Measurements from ENCODE around the gene SLF1. TPM values are rescaled to one million over a fixed set of nuclear protein-coding genes. Genes with fewer than 3 reads are reported as not detected.

SLF1 gene
- polyA plus RNA-seq, 1 of the 3 experiments (the other 2 are of a cell fraction) = 5.5 TPM

DNA sequence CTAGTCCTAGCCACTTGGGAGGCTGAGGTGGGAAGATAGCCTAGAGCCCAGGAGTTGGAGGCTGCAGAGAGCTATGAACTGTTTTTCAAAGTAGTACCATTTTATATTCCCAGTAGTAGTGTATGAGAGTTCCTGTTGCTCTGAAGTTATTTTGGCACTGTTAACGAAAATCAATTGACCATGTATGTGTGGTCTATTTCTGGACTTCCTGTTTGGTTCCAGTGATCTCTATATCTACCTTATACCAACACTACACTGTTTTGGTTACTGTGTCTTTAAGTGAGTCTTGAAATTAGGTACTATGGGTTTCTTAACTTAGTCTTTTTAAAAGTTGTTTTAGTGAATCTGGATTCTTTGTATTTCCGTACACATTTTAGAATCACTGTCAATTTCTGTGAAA is 13.6 kb downstream of the SLF1 start:
- Histone ChIP-seq H3K9ac (no peak overlapping the region), H3F3A (replicated peaks; ENCODE audit: insufficient read depth) (no peaks in the 10 kb centered on the region), H3K36me3 (replicated peaks in 1 of 2; ENCODE audit: control insufficient read depth in 1 of 2, insufficient read depth in 2 of 2, low read length in 1 of 2) (peaks cover 31 to 59% of the 10 kb centered on the region in 2 experiments), H3K27me3 (ENCODE audit: insufficient read depth) (no peaks in the 10 kb centered on the region), H2AFZ (ENCODE audit: low read depth) (no peak overlapping the region), H4K20me1 (ENCODE audit: insufficient read depth) (no peaks in the 10 kb centered on the region), H3K9me3 (peaks cover 8% of the 10 kb centered on the region; the same call in 1 of the 2 replicates), H3K4me3 (ENCODE audit: low read depth in 2 of 2, low read length in 1 of 2) (no peak overlapping the region), H3K79me2 (ENCODE audit: insufficient read depth) (peaks cover 41% of the 10 kb centered on the region; the same call in 1 of the 2 replicates), H3K4me2 (no peak overlapping the region), H3K9me2 (no peaks in the 10 kb centered on the region), H3K27ac (ENCODE audit: low read depth in 2 of 2, low read length in 1 of 2) (no peak overlapping the region), H3K4me1 (ENCODE audit: control insufficient read depth in 1 of 2, insufficient read depth in 2 of 2, low read depth in 1 of 2, low read length in 1 of 2) (no peaks in the 10 kb centered on the region)
- CTCF ChIA-PET = interaction anchor here (1.0 kb wide), 1 partner anchor 12 kb away, joined by 3 read pairs; no protein-coding TSS in a partner anchor
- 99% methylated on average over 2 of the region's 2 CpGs for WGBS (ENCODE audit: low lambda C conversion rate)
- no peak for DNase-seq
- TF ChIP-seq EZH2phosphoT487 (IDR thresholded peaks at IDR 0.05; ENCODE audit: borderline replicate concordance, low read depth) = no peak
- TF ChIP-seq FOXM1 (IDR thresholded peaks at IDR 0.05; ENCODE audit: low read depth) = no peak
- TF ChIP-seq ELF1 (IDR thresholded peaks at IDR 0.05) = no peak
- TF ChIP-seq MEF2A (IDR thresholded peaks at IDR 0.05; ENCODE audit: borderline replicate concordance, low read depth) = no peak
- TF ChIP-seq NRF1 (IDR thresholded peaks at IDR 0.05; ENCODE audit: low read depth, low read length) = no peak
- TF ChIP-seq NFIC (IDR thresholded peaks at IDR 0.05; ENCODE audit: borderline replicate concordance) = no peak
- TF ChIP-seq, protein P1, sequence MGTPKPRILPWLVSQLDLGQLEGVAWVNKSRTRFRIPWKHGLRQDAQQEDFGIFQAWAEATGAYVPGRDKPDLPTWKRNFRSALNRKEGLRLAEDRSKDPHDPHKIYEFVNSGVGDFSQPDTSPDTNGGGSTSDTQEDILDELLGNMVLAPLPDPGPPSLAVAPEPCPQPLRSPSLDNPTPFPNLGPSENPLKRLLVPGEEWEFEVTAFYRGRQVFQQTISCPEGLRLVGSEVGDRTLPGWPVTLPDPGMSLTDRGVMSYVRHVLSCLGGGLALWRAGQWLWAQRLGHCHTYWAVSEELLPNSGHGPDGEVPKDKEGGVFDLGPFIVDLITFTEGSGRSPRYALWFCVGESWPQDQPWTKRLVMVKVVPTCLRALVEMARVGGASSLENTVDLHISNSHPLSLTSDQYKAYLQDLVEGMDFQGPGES (IDR thresholded peaks at IDR 0.05; ENCODE audit: low read depth, low read length) = no peak
- TF ChIP-seq, protein P2, sequence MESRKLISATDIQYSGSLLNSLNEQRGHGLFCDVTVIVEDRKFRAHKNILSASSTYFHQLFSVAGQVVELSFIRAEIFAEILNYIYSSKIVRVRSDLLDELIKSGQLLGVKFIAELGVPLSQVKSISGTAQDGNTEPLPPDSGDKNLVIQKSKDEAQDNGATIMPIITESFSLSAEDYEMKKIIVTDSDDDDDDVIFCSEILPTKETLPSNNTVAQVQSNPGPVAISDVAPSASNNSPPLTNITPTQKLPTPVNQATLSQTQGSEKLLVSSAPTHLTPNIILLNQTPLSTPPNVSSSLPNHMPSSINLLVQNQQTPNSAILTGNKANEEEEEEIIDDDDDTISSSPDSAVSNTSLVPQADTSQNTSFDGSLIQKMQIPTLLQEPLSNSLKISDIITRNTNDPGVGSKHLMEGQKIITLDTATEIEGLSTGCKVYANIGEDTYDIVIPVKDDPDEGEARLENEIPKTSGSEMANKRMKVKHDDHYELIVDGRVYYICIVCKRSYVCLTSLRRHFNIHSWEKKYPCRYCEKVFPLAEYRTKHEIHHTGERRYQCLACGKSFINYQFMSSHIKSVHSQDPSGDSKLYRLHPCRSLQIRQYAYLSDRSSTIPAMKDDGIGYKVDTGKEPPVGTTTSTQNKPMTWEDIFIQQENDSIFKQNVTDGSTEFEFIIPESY (IDR thresholded peaks at IDR 0.05; ENCODE audit: borderline replicate concordance, low read depth) = no peak
- no peak for TF ChIP-seq SIN3A (IDR thresholded peaks at IDR 0.05; ENCODE audit: borderline replicate concordance, low read depth, low read length)
- TF ChIP-seq RAD21 (IDR thresholded peaks at IDR 0.05; ENCODE audit: low read length) = no peak
- TF ChIP-seq TAF1 (IDR thresholded peaks at IDR 0.05; ENCODE audit: borderline replicate concordance, low read depth, low read length) = no peak
- no peak for TF ChIP-seq POLR2AphosphoS5 (IDR thresholded peaks at IDR 0.05; ENCODE audit: low read depth, low read length)
- no peak for TF ChIP-seq FOXJ3 (CRISPR knock-in tag; IDR thresholded peaks at IDR 0.05)
- TF ChIP-seq, protein P3, sequence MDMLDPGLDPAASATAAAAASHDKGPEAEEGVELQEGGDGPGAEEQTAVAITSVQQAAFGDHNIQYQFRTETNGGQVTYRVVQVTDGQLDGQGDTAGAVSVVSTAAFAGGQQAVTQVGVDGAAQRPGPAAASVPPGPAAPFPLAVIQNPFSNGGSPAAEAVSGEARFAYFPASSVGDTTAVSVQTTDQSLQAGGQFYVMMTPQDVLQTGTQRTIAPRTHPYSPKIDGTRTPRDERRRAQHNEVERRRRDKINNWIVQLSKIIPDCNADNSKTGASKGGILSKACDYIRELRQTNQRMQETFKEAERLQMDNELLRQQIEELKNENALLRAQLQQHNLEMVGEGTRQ (IDR thresholded peaks at IDR 0.05; ENCODE audit: borderline replicate concordance, low read depth, low read length) = no peak
- TF ChIP-seq EP300 (IDR thresholded peaks at IDR 0.05; ENCODE audit: borderline replicate concordance in 1 of 2, low read depth in 1 of 2, low read length in 1 of 2) = no peak
- TF ChIP-seq, protein P4, sequence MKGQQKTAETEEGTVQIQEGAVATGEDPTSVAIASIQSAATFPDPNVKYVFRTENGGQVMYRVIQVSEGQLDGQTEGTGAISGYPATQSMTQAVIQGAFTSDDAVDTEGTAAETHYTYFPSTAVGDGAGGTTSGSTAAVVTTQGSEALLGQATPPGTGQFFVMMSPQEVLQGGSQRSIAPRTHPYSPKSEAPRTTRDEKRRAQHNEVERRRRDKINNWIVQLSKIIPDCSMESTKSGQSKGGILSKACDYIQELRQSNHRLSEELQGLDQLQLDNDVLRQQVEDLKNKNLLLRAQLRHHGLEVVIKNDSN (IDR thresholded peaks at IDR 0.05; ENCODE audit: borderline replicate concordance, low read depth) = no peak
- POLR2A ChIA-PET = no interaction called here

Data from SK-N-SH (cell line).